VCaP (cell line): ENCODE results near the gene KLHDC4.
"Not testable (repeated sequence)": the region's sequence is repeated elsewhere in the genome, so short reads cannot be mapped to it uniquely, and the experiment has no call there.

Experiments used
- H3K27ac ChIP-seq: fragments of 450-650 bp; 2 replicates; pipeline ENCODE4 v1.5.1; 2017
- CTCF ChIP-seq: fragments of 450-650 bp; conservative IDR thresholded peaks from 2 replicates; pipeline ENCODE4 v1.5.1; 2017; ENCODE audit warnings: mild to moderate bottlenecking, moderate library complexity

Gene KLHDC4

GRCh38 chr16:87792205-87792565 lies 26.4 kb upstream of the KLHDC4 start:
- no peak for TF ChIP-seq CTCF
- no peak overlapping the region for H3K27ac ChIP-seq

GRCh38 chr16:87791295-87792204 lies 25.8 kb upstream of the KLHDC4 start:
- no peak for TF ChIP-seq CTCF
- no peak overlapping the region for H3K27ac ChIP-seq

- H3K27ac ChIP-seq, result no peak overlapping the region
- TF ChIP-seq CTCF, result no peak
Measured at GRCh38 chr16:87790292-87791100, 24.7 kb upstream of the KLHDC4 start.

- no peak for TF ChIP-seq CTCF
- no peak overlapping the region for H3K27ac ChIP-seq
Measured at GRCh38 chr16:87789437-87790291, 23.9 kb upstream of the KLHDC4 start.

- H3K27ac ChIP-seq, result not testable (repeated sequence)
Measured at GRCh38 chr16:87788730-87789436, 23.1 kb upstream of the KLHDC4 start.

GRCh38 chr16:87787451-87788091 lies 21.8 kb upstream of the KLHDC4 start:
- not testable (repeated sequence) for H3K27ac ChIP-seq

GRCh38 chr16:87784812-87785211 lies 19.0 kb upstream of the KLHDC4 start:
- no peak for TF ChIP-seq CTCF
- H3K27ac ChIP-seq, result no peak overlapping the region
